HG03175 (cell line): ENCODE results near the gene BLVRB.
A peak's percentile ranks its signal among the peaks of the same experiment; 100 is the strongest.
"Not testable (repeated sequence)": the region's sequence is repeated elsewhere in the genome, so short reads cannot be mapped to it uniquely, and the experiment has no call there.

Experiments used
- ATAC-seq: cut with Tn5 transposase; IDR thresholded peaks from one replicate; pipeline ENCODE4 v1.9.1; 2021; ENCODE audit warnings: mild to moderate bottlenecking, moderate library complexity; ENCODE audit not compliant: unreplicated experiment

BLVRB gene

GRCh38 chr19:40465557-40466218, at the start of gene BLVRB:
Gene BLVRB, minus strand, starts transcription at chr19:40465745. Its CDS starts 57 bp downstream, at chr19:40465688.
- ATAC-seq, result peak; percentile 85

DNA sequence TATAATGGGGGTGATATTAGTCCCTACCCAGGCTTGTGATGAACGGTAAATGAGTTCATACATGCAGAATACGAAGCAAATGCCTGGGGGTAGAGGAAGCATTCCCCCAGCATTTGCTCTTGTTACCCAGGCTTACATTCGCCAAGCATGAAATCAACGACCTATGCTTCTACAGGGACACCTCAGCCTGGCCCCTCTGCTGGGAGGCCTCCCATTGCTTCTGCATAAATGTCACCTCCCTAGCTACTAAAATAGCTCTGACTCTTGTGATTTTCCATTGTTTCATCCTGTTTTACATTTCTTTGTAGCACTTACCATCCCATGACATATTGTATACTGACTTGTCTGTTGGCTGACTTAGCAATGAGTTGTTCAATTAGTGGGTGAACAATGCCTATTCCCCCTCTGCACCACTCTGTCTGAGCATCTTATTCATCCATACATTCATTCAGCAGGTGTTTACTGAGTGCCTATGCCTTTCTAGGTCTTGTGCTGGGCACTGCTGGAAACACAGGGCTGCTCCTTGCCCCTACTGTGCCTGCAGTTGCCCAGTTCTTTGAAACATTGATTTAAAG, 48.3 kb upstream of the BLVRB start:
- no peak for ATAC-seq

DNA sequence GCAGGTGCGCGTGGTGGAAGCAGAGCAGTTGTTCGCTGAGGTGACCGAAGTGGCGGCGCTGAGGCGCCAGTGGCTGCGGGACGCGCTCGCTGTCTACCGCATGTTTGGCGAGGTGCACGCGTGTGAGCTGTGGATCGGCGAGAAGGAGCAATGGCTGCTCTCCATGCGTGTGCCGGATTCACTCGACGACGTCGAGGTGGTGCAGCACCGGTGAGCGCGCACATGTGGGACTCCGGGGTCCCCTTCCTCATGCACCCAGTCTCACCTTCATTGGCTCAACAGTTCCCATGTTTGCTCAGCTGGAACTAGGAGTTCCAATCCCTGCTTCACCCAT, 47.8 kb upstream of the BLVRB start:
- no peak for ATAC-seq

DNA sequence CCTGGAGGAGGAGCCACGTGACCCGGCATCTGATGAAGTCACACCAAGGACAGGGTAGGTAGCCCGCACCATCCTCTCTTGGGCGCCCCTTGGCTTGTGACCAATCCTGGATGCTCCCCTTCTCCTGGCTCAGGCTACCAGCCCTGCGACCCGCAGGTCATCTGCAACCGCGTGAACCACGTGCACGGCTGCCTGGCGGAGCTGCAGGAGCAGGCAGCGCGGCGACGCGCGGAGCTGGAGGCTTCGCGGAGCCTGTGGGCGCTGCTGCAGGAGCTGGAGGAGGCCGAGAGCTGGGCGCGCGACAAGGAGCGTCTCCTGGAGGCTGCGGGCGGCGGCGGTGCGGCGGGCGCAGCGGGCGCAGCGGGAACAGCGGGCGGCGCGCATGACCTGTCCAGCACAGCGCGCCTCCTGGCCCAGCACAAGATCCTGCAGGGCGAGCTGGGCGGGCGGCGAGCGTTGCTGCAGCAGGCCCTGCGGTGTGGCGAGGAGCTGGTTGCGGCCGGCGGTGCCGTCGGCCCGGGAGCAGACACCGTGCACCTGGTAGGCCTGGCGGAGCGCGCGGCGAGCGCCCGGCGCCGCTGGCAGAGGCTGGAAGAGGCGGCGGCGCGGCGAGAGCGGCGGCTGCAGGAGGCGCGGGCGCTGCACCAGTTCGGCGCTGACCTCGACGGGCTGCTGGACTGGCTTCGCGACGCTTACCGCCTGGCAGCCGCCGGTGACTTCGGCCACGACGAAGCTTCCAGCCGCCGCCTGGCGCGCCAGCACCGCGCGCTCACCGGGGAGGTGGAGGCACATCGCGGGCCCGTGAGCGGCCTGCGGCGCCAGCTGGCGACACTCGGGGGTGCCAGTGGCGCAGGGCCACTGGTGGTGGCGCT, 47.2 kb upstream of the BLVRB start:
- ATAC-seq, result no peak

GRCh38 chr19:40512110-40512472, 46.5 kb upstream of the BLVRB start:
- no peak for ATAC-seq

DNA sequence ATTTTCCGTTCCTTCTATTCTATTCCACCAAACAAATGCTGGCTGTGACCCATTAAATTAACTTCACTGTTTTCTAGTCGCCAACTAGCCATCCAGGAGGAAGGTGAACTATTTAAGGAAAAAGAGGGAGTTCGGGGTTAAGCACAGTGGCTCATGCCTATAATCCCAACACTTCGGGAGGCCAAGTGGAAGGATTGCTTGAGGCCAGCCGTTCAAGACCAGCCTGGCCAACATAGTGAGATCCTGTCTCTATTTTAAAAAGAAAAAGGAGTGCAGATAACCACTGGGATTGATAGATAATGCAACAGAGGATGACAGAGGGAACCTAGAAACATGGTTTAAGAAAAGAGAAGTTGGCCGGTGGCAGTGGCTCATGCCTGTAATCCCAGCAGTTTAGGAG, 45.9 kb upstream of the BLVRB start:
- no peak for ATAC-seq

DNA sequence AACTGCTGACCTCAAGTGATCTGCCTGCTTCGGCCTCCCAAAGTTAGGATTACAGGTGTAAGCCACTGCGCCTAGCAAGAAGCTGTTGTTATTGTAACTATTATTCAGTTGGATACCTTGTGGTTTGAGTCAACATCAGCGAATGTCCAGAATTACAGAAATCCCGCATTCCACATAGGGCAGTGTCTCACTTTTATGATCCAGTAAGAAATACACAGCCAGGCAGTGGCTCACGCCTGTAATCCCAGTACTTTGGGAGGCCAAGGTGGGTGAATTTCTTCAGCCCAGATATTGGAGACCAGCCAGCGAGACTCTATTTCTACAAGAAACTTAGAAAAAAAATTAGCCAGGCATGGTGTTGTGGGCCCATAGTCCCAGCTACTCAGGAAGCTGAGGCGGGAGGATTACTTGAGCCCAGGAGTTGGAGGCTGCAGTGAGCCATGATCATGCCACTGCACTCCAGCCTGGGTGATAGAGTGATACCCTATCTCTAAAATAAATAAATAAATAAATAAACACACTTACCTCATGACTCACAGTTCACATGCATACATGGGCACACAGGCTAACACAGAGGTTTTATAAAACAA, 45.1 kb upstream of the BLVRB start:
- ATAC-seq, result no peak

- no peak for ATAC-seq
Observed at GRCh38 chr19:40508739-40509260, 43.3 kb upstream of the BLVRB start.

DNA sequence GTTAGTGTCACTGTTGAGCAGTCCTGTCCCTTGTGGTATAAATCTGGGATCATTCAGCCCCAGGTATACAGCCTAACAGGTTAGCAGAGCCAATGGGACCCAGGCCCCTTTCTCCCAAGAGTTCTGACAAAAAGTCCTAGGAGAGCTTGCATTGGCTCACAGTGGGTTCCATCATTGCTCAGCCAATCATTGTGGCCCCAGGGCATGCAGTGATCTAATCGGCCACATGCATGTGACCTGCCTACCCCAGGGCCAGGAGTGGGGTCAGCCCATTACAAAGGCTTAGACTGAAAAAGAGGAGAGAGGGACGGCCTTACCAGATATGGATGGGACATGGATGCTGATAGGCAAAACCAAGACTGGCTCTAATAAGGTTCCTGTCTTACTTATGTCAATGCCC, 42.3 kb upstream of the BLVRB start:
- ATAC-seq, result no peak

DNA sequence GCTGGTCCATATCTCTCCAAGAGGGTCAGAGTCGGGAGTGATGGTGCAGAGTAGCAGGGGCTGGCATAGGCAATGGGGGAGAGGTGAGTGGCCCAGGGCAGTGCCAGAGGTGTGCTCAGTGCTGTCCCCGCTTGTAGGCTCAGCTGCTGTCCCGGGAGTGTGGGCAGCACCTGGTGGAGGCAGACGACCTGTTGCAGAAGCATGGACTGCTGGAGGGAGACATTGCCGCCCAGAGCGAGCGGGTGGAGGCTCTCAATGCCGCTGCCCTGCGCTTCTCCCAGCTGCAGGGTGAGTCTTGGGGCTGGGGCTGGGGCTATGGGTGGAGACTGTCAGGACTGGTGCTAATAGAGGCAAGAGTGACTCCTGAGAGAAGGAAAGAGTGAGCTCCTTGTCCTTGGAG, 40.6 kb upstream of the BLVRB start:
- ATAC-seq, result no peak

GRCh38 chr19:40503320-40503695, 37.8 kb upstream of the BLVRB start:
- ATAC-seq, result no peak

DNA sequence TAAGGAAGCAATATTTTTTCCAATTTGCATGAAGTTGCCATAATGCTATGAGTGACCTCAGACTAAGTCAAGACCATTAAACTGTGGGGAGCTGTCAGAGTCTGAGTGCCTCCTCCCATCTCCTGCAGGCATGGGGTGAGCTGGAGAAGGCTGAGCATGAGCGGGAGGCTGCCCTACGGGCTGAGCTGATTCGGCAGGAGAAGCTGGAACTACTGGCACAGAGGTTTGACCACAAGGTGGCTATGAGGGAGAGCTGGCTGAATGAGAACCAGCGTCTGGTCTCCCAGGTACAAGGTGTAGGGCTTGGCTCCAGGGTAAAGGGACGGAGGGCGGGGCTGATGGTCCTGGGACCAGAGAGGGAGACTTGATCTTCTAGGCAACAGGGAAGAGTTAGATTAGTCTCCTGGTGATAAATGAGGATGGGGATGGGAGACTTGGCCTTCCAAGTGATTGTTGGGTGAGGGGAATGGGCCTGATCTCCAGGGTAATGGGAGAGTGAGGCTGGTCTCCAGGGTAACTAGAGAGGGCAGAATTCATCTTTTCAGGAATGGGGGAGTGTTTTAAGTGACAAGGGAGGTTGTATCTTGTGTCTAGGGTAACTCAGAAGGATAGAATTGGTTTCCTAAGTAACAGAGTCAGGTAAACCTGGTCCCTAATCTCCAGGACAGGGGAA, 37.2 kb upstream of the BLVRB start:
- ATAC-seq, result no peak

DNA sequence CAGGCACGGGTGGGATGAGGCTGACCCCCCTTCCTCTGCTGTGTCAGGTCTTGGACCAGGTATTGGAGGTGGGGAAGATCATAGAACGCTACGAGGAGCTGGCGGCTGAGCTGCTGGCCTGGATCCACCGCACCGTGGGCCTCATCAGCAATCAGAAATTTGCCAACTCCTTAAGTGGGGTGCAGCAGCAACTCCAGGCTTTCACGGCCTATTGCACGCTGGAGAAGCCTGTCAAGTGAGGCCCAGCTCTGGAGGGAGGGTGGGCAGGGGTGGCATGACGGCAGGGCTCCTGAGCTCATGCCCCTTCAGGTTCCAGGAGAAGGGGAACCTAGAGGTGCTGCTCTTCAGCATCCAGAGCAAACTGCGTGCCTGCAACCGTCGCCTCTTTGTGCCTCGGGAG, 36.5 kb upstream of the BLVRB start:
- ATAC-seq, result no peak

- no peak for ATAC-seq
Observed at GRCh38 chr19:40501599-40501998, 36.1 kb upstream of the BLVRB start.

- ATAC-seq, result not testable (repeated sequence)
Observed at GRCh38 chr19:40500678-40501530, 35.4 kb upstream of the BLVRB start.

DNA sequence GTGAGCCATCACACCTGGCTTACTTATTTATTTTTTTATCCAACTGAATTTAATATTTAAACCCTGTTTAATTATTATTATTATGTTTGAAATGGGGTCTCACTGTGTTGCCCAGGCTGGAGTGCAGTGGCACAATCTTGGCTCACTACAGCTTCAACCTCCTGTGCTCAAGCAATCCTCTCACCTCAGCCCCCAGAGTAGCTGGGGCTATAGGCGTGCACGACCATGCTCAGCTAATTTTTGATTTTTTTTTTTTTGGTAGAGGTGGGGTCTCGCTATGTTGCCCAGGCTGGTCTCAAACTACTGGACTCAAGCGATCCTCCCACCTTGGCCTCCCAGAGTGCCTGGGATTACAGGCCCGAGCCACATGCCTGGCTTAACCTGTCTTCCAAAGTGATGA, 33.8 kb upstream of the BLVRB start:
- ATAC-seq, result no peak

DNA sequence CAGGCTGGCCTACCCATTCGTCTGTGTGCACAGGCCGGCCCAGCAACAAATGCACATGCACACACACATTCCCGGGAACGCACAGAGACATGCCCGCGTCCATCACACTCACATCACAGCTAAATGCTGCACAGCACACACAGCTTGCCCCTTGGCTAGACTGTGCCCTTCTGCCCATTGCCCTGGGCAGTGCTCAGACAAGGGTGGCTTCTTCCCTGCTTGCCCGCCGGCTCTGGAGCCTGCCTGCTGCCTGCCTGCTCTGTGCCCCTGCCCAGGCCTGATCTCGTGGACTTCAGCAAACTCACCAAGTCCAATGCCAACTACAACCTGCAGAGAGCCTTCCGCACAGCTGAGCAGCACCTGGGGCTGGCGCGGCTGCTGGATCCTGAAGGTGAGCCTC, 31.7 kb upstream of the BLVRB start:
- ATAC-seq, result no peak

- ATAC-seq, result no peak
Observed at GRCh38 chr19:40494191-40494838, 28.8 kb upstream of the BLVRB start.

DNA sequence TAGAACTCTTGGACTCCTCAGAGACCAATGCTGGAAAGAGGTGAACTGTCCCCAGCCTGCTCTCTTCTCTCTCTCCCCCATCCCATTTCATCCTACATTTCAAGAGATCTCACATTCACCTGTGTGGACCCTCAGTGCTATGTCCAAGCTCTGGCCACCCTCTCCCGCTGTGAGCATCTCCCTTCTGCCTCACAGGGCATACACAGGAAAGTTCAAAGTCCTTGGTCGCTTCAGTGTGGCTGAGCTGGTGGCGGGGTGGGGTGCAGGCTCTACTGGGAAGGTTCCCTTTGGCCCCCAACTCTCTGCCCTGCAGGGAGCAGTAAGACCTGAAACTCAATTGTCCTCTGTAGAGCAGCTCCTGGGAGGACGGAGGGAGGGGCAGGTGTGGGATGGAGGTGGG, 28.2 kb upstream of the BLVRB start:
- ATAC-seq, result no peak

- no peak for ATAC-seq
Observed at GRCh38 chr19:40492274-40492673, 26.7 kb upstream of the BLVRB start.
